Ishikawa (cell line): ENCODE data around the gene ATP1B1.

Experiments
- CEBPB ChIP-seq: IDR thresholded peaks from 2 replicates; pipeline ENCODE4 v1.6.1; 2012
- EGR1 ChIP-seq: IDR thresholded peaks from 2 replicates; pipeline ENCODE4 v1.6.1; 2012
- EP300 ChIP-seq: IDR thresholded peaks from 2 replicates; pipeline ENCODE4 v1.6.1; 2012; ENCODE audit warnings: borderline replicate concordance
- TCF12 ChIP-seq: IDR thresholded peaks from 2 replicates; pipeline ENCODE4 v1.6.1; 2012; ENCODE audit warnings: low read depth
- YY1 ChIP-seq: IDR thresholded peaks from 2 replicates; pipeline ENCODE4 v1.6.1; 2012; ENCODE audit warnings: low read depth
- TF ChIP-seq, protein P1 (sequence below): IDR thresholded peaks from 2 replicates; pipeline ENCODE4 v1.6.1; 2012; ENCODE audit warnings: low read depth, mild to moderate bottlenecking

DNA sequence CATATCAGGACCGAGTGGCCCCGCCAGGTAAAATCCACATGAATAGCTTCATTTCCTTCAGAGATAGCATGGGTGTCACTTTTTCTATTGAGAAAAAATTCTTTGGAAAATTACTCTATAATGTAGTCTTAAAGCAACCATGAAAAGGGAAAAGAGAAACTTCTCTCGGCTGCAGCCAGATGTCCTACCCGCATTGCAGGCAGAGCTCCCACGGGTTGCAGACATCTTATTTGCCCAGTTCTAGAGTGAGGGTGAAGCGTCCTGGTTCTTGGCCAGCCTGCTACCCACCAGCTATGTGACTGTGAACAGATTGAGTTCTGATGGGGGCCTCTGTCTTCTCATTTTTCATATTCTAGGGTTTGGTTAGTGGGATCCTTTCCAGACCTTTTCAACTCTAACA, 5.0 kb downstream of the ATP1B1 start:
- TF ChIP-seq YY1 (no peak), TCF12 (no peak), EGR1 (no peak), CEBPB (no peak), EP300 (no peak)
- TF ChIP-seq, protein P1, sequence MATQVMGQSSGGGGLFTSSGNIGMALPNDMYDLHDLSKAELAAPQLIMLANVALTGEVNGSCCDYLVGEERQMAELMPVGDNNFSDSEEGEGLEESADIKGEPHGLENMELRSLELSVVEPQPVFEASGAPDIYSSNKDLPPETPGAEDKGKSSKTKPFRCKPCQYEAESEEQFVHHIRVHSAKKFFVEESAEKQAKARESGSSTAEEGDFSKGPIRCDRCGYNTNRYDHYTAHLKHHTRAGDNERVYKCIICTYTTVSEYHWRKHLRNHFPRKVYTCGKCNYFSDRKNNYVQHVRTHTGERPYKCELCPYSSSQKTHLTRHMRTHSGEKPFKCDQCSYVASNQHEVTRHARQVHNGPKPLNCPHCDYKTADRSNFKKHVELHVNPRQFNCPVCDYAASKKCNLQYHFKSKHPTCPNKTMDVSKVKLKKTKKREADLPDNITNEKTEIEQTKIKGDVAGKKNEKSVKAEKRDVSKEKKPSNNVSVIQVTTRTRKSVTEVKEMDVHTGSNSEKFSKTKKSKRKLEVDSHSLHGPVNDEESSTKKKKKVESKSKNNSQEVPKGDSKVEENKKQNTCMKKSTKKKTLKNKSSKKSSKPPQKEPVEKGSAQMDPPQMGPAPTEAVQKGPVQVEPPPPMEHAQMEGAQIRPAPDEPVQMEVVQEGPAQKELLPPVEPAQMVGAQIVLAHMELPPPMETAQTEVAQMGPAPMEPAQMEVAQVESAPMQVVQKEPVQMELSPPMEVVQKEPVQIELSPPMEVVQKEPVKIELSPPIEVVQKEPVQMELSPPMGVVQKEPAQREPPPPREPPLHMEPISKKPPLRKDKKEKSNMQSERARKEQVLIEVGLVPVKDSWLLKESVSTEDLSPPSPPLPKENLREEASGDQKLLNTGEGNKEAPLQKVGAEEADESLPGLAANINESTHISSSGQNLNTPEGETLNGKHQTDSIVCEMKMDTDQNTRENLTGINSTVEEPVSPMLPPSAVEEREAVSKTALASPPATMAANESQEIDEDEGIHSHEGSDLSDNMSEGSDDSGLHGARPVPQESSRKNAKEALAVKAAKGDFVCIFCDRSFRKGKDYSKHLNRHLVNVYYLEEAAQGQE: no peak
